D721Med (cell line): ENCODE data around the gene PNP.

Experiments used
- DNase-seq: peaks from one replicate; pipeline ENCODE4 v3.0.0; 2011; ENCODE audit warnings: low spot score; ENCODE audit not compliant: insufficient read length
- FAIRE-seq: peaks from 2 replicates; lab custom pipeline; 2011; peaks lifted over from hg19 to GRCh38; lab: Jason Lieb, UNC
- TF ChIP-seq, protein P1 (sequence below): IDR thresholded peaks from 2 replicates; pipeline ENCODE4 v1.5.1; 2012; ENCODE audit warnings: mild to moderate bottlenecking, control low read depth; ENCODE audit not compliant: insufficient read depth; ENCODE audit errors: missing control alignments

Gene PNP

DNA sequence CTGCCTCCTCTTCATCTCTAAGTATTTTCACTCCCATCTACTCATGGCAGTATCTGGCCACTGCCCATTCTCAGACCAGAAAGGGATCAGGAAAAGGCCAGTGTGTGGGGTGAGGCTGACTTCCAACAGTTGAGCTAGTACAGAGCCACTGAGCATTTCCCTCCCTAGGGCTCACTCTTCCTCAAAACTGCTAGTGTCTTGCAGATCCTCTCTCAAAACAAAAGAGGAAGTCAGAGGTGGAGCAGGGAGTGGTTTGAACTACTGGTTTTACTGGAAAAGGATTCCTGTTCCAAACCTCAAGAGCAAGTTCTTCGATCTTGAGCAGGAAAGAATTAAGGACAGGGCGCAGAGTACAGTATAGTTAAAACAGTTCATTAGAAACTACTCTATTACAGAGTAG is 24.4 kb downstream of the PNP start:
- TF ChIP-seq, protein P1, sequence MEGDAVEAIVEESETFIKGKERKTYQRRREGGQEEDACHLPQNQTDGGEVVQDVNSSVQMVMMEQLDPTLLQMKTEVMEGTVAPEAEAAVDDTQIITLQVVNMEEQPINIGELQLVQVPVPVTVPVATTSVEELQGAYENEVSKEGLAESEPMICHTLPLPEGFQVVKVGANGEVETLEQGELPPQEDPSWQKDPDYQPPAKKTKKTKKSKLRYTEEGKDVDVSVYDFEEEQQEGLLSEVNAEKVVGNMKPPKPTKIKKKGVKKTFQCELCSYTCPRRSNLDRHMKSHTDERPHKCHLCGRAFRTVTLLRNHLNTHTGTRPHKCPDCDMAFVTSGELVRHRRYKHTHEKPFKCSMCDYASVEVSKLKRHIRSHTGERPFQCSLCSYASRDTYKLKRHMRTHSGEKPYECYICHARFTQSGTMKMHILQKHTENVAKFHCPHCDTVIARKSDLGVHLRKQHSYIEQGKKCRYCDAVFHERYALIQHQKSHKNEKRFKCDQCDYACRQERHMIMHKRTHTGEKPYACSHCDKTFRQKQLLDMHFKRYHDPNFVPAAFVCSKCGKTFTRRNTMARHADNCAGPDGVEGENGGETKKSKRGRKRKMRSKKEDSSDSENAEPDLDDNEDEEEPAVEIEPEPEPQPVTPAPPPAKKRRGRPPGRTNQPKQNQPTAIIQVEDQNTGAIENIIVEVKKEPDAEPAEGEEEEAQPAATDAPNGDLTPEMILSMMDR: no peak
- FAIRE-seq (no peak), DNase-seq (no peak)

DNA sequence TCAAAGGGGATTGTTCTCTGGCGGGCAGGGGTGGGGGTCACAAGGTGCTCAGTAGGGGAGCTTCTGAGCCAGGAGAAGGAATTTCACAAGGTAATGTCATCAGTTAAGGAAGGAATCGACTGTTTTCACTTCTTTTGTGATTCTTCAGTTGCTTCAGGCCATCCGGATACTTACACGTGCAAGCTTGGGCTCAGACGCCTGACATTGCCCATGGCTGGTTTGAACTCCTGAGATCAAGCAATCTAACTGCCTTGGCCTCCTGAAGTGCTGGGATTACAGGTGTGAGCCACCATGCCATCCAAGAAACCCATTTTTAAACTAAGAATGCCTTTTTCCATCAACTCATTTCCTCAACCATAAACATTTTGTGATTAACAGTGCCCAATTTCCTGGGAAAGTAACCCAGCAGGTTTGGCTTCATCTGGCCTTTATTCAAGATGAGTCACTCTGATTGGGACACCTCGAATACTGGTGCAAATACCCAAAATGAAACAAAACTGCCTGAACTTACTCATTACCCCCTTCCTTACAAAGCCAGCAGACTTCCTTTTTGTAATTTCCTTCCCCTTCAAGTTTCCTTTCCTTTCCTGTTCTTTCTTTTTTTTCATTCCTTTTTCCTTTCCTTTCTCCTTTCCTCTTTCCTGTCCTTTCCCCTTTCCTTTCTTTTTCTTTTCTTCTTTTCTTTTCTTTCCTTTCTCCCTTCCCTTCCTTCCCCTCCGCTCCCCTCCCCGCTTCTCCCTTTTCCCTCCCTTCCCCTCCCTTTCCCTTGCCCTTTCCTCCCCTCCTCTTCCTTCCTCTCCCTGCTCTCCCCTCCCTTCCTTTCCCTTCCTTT is 25.9 kb downstream of the PNP start:
- FAIRE-seq (no peak), DNase-seq (no peak)
- TF ChIP-seq, protein P1: no peak

DNA sequence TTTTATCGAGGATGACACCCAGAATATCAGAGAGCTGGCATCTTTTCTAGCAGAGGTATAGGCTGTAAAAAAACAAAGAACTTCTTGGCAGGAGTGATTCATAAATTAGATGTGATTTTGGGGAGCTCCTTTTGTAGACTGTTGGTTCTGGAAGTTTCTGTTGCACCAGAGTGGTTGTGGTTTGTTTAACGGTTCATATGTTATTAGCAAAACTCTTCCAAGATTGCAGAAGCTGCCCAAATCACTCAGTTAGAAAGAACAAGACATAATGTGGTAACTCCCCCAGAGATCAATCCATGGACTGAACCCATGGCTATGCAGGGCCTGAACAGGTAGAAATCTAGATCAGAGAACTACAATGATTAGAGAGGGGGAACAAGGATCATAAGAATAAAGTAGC is 29.4 kb downstream of the PNP start:
- TF ChIP-seq, protein P1: no peak
- DNase-seq (no peak), FAIRE-seq (no peak)

DNA sequence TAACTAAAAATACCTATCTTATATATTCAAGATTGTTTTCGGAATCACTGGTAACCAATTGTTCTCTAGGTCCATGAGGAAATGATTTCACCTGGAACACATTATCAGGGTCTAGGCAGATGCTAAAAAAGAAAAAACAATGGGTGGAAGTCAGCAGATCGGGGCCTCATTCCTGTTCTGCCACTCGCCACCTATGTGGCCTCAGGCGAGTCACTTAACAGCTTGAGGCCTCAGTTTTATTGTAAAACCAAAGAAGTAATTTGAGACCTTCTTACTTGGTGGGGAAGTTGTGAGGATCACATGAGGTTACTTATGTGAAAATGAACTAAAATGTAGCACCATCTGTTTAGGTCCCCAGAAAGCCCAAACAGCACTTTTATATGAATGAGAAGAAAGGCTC is 29.9 kb downstream of the PNP start:
- TF ChIP-seq, protein P1: no peak
- no peak for FAIRE-seq
- no peak for DNase-seq

DNA sequence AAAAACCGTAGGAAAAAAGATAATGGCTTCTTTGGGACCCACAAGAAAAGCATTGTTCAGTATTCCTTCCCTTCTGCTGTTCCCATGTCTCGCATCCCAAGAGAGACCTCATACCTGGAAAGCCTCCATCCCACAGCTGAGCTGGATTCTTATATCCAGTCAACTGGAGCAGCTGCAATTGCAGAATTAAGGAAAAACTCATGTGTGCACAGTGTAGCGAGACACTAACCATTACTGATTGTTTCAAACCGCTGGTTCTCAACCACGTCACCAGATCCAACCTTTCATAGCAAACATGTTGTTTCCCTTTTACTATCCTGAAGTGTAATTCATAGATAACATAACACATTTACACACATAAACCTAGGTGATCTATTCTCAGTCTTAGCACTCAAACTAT is 30.7 kb downstream of the PNP start:
- DNase-seq: no peak
- no peak for FAIRE-seq
- TF ChIP-seq, protein P1: no peak

DNA sequence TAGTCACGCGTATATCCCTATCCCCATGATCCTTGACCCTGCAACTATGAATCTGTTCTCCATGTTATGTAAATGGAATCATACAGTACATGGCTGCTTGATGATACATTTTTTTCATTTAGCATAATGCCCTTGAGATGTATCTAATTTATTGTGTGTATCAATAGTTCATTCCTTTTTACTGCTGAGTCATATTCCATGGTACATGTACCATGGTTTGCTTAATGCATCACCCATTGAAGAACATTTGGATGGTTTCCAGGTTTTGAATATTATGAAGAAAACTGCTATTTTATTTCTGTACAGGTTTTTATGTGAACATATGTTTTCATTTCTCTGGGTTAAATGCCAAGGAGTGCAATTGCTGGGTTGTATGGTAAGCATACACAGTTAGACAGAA is 32.1 kb downstream of the PNP start:
- FAIRE-seq (no peak), DNase-seq (no peak)

More for the DNA sequence above, 32.1 kb downstream of the PNP start:
- TF ChIP-seq, protein P1: no peak
